Adrenal gland (tissue), 12 donors: ENCODE results near the gene SHLD1. TPM values are rescaled to one million over a fixed set of nuclear protein-coding genes. Genes with fewer than 3 reads are reported as not detected.
A peak's percentile ranks its signal among the peaks of the same experiment; 100 is the strongest.
"Not testable (repeated sequence)": the region's sequence is repeated elsewhere in the genome, so short reads cannot be mapped to it uniquely, and the experiment has no call there.

Experiments used
- DNase-seq, 7 donors: peaks; one replicate each; pipeline ENCODE4 v3.0.0-alpha.2; 2019 to 2020
- H3K27ac ChIP-seq, 5 donors: fragments of 200-600 bp; sonication (generic) in 4 of 5; 1 replicate in 3 of 5; 2 replicates in 2 of 5; pipeline versions ENCODE4 v1.5.1 to v1.8.0; 2016 to 2020; ENCODE audit warnings: mild to moderate bottlenecking in 1 of 5
- H3K27me3 ChIP-seq: fragments of 200-600 bp; 2 replicates; pipeline ENCODE4 v1.8.0; 2021
- H3K36me3 ChIP-seq, 2 donors: fragments of 200-600 bp; replicated peaks in 1 of 2; 1 replicate in 1 of 2; 2 replicates in 1 of 2; pipeline versions ENCODE4 v1.5.1 to v1.8.0; 2018 to 2022
- H3K4me1 ChIP-seq, 2 donors: fragments of 200-600 bp; replicated peaks in 1 of 2; 1 replicate in 1 of 2; 2 replicates in 1 of 2; pipeline versions ENCODE4 v1.5.1 to v1.8.0; 2018 to 2021
- H3K4me3 ChIP-seq, 4 donors: fragments of 200-600 bp; sonication (generic) in 3 of 4; one replicate each; pipeline ENCODE4 v1.5.1; 2016 to 2018
- H3K9me3 ChIP-seq, 3 donors: fragments of 200-600 bp; sonication (generic) in 1 of 3; replicated peaks in 1 of 3; 1 replicate in 2 of 3; 2 replicates in 1 of 3; pipeline versions ENCODE4 v1.5.1 to v1.8.0; 2016 to 2021
- POLR2A ChIP-seq, 2 donors: fragments of 450-650 bp; IDR thresholded peaks; one replicate each; pipeline ENCODE4 v1.6.1; 2017; ENCODE audit warnings: antibody characterized with exemption in 2 of 2, mild to moderate bottlenecking in 2 of 2, moderate library complexity in 1 of 2
- WGBS, 4 donors: extraction: QIAGEN DNeasy Blood & Tissue Kit in 2 of 4; methylation state at CpG; one replicate each; pipeline versions ENCODE4 v1.1.5 to v1.1.7; 2013 to 2017; 5-methylcytosine and 5-hydroxymethylcytosine counted together
- intact Hi-C, 2 donors: fragments of 100-400 bp; cut with DNase I; formaldehyde crosslinking; loops; one replicate each; pipeline versions ENCODE4 v1.14.1 to v1.15.0; 2022 to 2023
- polyA plus RNA-seq, 3 donors: library from polyadenylated mRNA; stranded (reverse); fragments of 200-250 nt in 2 of 3; fragments of 350-450 nt in 1 of 3; fragmentation: Illumina TruSeq in 1 of 3; extraction: RNeasy Lipid Tissue Mini Kit (QIAGEN cat#74804) in 1 of 3; gene quantifications; one replicate each; pipeline ENCODE4 v1.2.3, GENCODE V29; 2013 to 2014
- total RNA-seq, 9 donors: library from RNA; depleted of rRNA in 4 of 9; stranded (reverse); fragments of >200 nt in 4 of 9; fragments of 120-200 nt in 1 of 9; fragmentation: NEBNext Ultra II Directional in 1 of 9; extraction: Animal tissue kit (Norgen Biotek cat#: 25700) in 1 of 9; gene quantifications; one replicate each; pipeline versions ENCODE4 v1.1.0 to v1.2.4, GENCODE V29; 2013 to 2023
- TF ChIP-seq, protein P1 (sequence below), 6 experiments: fragments of 450-650 bp in 4 of 6; fragments of 200-600 bp in 2 of 6; sonication (generic) in 1 of 6; IDR thresholded peaks; 1 replicate in 5 of 6; 2 replicates in 1 of 6; pipeline versions ENCODE4 v1.5.1 to v1.8.0; 2016 to 2021; ENCODE audit warnings: antibody characterized with exemption in 6 of 6, mild to moderate bottlenecking in 2 of 6, moderate library complexity in 1 of 6
- donor health status: healthy with polysubstance abuse.
- donor health status: Bipolar disorder and iron deficiency.
- donor health status: DM: yes; HTN: yes; CAD: no.
- donor health status: DM: no; HTN: no; CAD: no.
- donor health status: DM: no; HTN: no; CAD: no.
- donor health status: DM: yes; HTN: yes; CAD: no.

Gene SHLD1
- total and polyA plus RNA-seq, 12 donors = 3.6 to 18.0 (median 13.0) TPM

DNA sequence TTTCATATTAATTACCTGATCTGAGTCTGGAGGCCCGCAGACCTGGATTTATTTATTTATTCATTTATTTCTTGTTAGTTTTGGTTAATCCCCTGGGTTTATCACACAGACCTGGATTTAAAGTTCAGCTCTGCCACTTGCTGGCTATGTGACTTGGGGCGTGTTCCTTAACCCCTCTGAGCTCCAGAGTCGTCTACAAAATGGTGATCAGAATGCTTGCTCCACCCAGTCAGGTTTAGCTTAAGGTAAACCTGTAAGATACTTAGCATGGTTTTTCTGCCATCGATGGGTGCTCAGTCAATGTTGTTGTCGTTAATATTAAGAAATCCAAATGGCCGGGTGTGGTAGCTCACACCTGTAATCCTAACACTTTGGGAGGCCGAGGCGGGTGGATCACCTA, 23.4 kb downstream of the SHLD1 start:
- Histone ChIP-seq H3K9me3 (no peaks in the 10 kb centered on the region), H3K27me3 (no peaks in the 10 kb centered on the region), H3K4me1 (no peaks in the 10 kb centered on the region), H3K4me3 (no peak overlapping the region), H3K36me3 (peaks cover 0 to 14% of the 10 kb centered on the region in 2 donors), H3K27ac (no peak overlapping the region)
- DNase-seq = no peak
- TF ChIP-seq, protein P1, sequence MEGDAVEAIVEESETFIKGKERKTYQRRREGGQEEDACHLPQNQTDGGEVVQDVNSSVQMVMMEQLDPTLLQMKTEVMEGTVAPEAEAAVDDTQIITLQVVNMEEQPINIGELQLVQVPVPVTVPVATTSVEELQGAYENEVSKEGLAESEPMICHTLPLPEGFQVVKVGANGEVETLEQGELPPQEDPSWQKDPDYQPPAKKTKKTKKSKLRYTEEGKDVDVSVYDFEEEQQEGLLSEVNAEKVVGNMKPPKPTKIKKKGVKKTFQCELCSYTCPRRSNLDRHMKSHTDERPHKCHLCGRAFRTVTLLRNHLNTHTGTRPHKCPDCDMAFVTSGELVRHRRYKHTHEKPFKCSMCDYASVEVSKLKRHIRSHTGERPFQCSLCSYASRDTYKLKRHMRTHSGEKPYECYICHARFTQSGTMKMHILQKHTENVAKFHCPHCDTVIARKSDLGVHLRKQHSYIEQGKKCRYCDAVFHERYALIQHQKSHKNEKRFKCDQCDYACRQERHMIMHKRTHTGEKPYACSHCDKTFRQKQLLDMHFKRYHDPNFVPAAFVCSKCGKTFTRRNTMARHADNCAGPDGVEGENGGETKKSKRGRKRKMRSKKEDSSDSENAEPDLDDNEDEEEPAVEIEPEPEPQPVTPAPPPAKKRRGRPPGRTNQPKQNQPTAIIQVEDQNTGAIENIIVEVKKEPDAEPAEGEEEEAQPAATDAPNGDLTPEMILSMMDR (IDR thresholded peaks at IDR 0.05) = no peak
- no peak for TF ChIP-seq POLR2A (IDR thresholded peaks at IDR 0.05)
- intact Hi-C loops = no loop called here
- 93 to 97% (median 95%) methylated on average over 6 to 8 of the region's 8 CpGs for WGBS, 4 donors

DNA sequence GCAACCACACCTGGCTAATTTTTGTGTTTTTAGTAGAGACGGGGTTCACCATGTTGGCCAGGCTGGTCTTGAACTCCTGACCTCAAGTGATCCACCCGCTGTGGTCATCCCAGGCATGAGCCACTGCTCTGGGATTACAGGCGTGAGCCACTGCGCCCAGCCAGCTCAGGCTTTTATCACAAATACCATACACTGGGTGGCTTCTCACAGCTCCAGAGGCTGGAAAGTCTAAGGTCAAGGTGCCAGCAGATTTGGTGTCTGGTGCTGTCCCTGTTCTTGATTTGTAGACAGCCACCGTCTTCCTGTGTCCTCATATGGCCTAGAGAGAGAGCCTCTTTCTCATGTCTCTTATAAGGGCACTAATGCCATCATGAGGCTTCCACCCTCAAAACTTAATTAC, 25.9 kb downstream of the SHLD1 start:
- Histone ChIP-seq H3K4me3 (no peak overlapping the region), H3K36me3 (peaks cover 0 to 14% of the 10 kb centered on the region in 2 donors), H3K27ac (no peak overlapping the region), H3K27me3 (no peaks in the 10 kb centered on the region), H3K9me3 (no peaks in the 10 kb centered on the region), H3K4me1 (peaks cover 6 to 9% of the 10 kb centered on the region in 2 donors)
- WGBS, 4 donors = 86 to 91% (median 90%) methylated on average over 5 of the region's 5 CpGs
- TF ChIP-seq POLR2A (IDR thresholded peaks at IDR 0.05) = no peak
- TF ChIP-seq, protein P1 (IDR thresholded peaks at IDR 0.05) = no peak
- peak in 1 of 7 donors; percentile 41 for DNase-seq
- intact Hi-C loops = no loop called here

DNA sequence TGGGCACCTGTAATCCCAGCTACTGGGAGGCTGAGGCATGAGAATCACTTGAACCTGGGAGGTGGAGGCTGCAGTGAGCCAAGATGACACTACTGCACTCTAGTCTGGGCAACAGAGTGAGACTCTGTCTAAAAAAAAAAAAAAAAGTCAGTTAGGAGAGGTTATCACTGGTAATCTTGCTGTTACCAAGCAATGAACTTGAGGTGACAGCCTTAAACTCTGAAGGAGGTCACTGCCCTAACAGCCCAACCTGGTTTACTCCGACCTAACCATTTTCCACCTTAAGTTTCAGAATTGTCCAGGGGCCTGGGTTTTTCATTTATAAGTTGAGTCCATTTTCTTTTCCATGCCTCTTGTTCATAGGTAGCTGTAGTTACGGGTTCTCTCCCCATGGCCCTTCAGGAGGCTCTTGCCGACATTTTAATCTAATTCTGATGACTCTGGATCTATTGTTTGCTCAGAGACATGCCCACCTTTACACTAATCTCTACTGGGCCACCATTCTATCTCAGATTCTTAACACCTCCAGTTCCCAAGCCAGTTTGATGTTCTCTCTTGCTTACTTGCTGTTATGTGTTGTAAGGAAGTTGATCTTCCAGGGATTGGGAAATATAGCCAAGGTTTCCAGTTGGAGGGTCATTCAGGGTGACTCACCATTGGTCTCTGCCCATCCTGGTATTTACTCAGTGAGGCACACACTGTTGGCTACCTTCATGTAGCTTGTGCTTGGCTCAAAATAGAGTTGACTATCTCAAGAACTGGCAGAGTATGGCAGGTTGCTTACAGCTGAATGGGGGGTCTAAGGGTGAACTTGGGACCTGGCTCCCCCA, 29.1 kb downstream of the SHLD1 start:
- intact Hi-C loops = no loop called here
- H3K4me1 ChIP-seq = peaks cover 6 to 9% of the 10 kb centered on the region in 2 donors
- TF ChIP-seq, protein P1 (IDR thresholded peaks at IDR 0.05) = no peak
- no peak for TF ChIP-seq POLR2A (IDR thresholded peaks at IDR 0.05)
- no peak overlapping the region for H3K4me3 ChIP-seq
- H3K9me3 ChIP-seq = no peaks in the 10 kb centered on the region
- peak; percentile 38 to 68 (median 63) for DNase-seq
- peak overlapping the region in 3 of 5 donors; percentile 9 to 41 (median 19) for H3K27ac ChIP-seq
- no peaks in the 10 kb centered on the region for H3K27me3 ChIP-seq
- peaks cover 0 to 7% of the 10 kb centered on the region in 2 donors for H3K36me3 ChIP-seq
- WGBS, 4 donors = 80 to 100% (median 94%) methylated on average over 3 of the region's 3 CpGs

DNA sequence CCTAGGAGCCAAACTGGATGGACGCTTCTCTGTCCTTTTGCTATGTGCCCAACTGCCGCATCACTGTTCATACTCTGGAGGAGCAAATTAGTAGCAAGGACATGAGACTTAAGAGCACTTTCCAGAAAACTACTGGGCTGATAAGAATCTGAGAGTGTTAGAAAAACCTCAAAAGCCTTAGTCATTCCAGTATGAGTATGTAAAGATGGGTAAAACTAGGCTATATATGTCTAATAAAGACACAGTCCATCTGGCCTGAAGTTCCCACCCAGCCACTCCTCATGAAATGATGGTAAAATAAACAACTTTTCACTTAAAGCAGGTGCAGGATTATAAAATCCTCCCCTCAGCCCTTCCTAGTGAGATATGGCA, 30.6 kb downstream of the SHLD1 start:
- H3K36me3 ChIP-seq = no peaks in the 10 kb centered on the region
- TF ChIP-seq POLR2A (IDR thresholded peaks at IDR 0.05) = no peak
- TF ChIP-seq, protein P1 (IDR thresholded peaks at IDR 0.05) = no peak
- no peak for DNase-seq
- no peak overlapping the region for H3K27ac ChIP-seq
- no peak overlapping the region for H3K4me3 ChIP-seq
- 87 to 97% (median 96%) methylated on average over 2 of the region's 2 CpGs for WGBS, 4 donors
- H3K9me3 ChIP-seq = no peaks in the 10 kb centered on the region
- intact Hi-C loops = loop anchor here in 1 of 2 donors (10.0 kb wide), 1 partner anchor 206 kb away; no protein-coding TSS in a partner anchor
- H3K4me1 ChIP-seq = peaks cover 6 to 9% of the 10 kb centered on the region in 2 donors
- no peaks in the 10 kb centered on the region for H3K27me3 ChIP-seq

GRCh38 chr20:5781367-5781766, 31.2 kb downstream of the SHLD1 start:
- H3K27ac ChIP-seq, DNase-seq, H3K9me3 ChIP-seq, H3K36me3 ChIP-seq, H3K4me3 ChIP-seq, H3K27me3 ChIP-seq: not testable (repeated sequence)
- peaks cover 6 to 11% of the 10 kb centered on the region in 2 donors for H3K4me1 ChIP-seq
- intact Hi-C loops = loop anchor here in 1 of 2 donors (10.0 kb wide), 1 partner anchor 207 kb away; no protein-coding TSS in a partner anchor
- 80 to 94% (median 88%) methylated on average over 8 of the region's 8 CpGs for WGBS, 4 donors
